Measurements from ENCODE around the gene AKT2.

DNA sequence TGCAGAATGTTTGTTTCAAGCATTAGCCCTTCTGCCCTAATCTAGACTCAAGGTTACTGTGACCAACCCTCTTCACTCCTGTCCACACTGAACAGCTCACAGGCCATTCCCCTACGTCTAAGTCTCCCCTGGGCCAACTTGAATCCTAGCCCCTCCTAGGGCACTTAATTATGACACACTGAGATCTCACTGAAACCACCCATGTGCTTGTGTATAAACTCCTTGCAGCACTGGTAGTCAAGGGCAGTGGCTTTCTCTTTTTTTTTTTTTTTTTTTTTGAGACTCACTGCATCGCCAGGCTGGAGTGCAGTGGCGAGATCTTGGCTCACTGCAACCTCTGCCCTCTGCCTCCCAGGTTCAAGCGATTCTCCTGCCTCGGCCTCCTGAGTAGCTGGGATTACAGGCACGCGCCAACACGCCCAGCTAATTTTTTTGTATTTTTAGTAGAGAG lies 1.9 kb upstream of the AKT2 start:
- TF ChIP-seq CTCF (conservative IDR thresholded peaks at IDR 0.05) = no peak
- TF ChIP-seq ZFX (IDR thresholded peaks at IDR 0.05) = no peak

All from C4-2B (cell line).